SK-N-SH (cell line): ENCODE measurements around the gene UTP25. TPM values are rescaled to one million over a fixed set of nuclear protein-coding genes. Genes with fewer than 3 reads are reported as not detected.

ENCODE experiments used
- CHD2 ChIP-seq: fragments of 150-350 bp; IDR thresholded peaks from 2 replicates; pipeline ENCODE4 v1.6.1; 2018; ENCODE audit warnings: low read length; ENCODE audit not compliant: partially characterized antibody
- ELF1 ChIP-seq: IDR thresholded peaks from 2 replicates; pipeline ENCODE4 v1.4.0; 2012
- EP300 ChIP-seq, 2 experiments: IDR thresholded peaks; 2 replicates each; pipeline versions ENCODE4 v1.4.0 to v1.6.1; 2012; ENCODE audit warnings: borderline replicate concordance in 1 of 2, low read depth in 1 of 2, low read length in 1 of 2
- FOXJ3 ChIP-seq: sonication (generic); formaldehyde crosslinking; IDR thresholded peaks from 2 replicates; pipeline ENCODE4 v1.5.1; 2020; ENCODE audit warnings: mild to moderate bottlenecking, missing genetic modification reagents
- FOXM1 ChIP-seq: IDR thresholded peaks from 2 replicates; pipeline ENCODE4 v1.4.0; 2012; ENCODE audit warnings: low read depth, mild to moderate bottlenecking
- GABPA ChIP-seq: IDR thresholded peaks from 2 replicates; pipeline ENCODE4 v1.4.0; 2012; ENCODE audit warnings: low read depth, mild to moderate bottlenecking
- GATA2 ChIP-seq: sonication (generic); formaldehyde crosslinking; IDR thresholded peaks from 2 replicates; pipeline ENCODE4 v1.5.0; 2020; ENCODE audit warnings: mild to moderate bottlenecking, missing genetic modification reagents
- JUND ChIP-seq: IDR thresholded peaks from 2 replicates; pipeline ENCODE4 v1.4.0; 2012
- NFIC ChIP-seq: IDR thresholded peaks from 2 replicates; pipeline ENCODE4 v1.4.0; 2012; ENCODE audit warnings: borderline replicate concordance
- NRF1 ChIP-seq: IDR thresholded peaks from 2 replicates; pipeline ENCODE4 v1.6.1; 2012; ENCODE audit warnings: low read depth, mild to moderate bottlenecking, low read length
- RFX5 ChIP-seq: IDR thresholded peaks from 2 replicates; pipeline ENCODE4 v1.6.1; 2012; ENCODE audit warnings: mild to moderate bottlenecking, improper control_type of control experiment, low read length
- RXRA ChIP-seq: IDR thresholded peaks from 2 replicates; pipeline ENCODE4 v1.4.0; 2012; ENCODE audit warnings: low read depth, mild to moderate bottlenecking, borderline replicate concordance
- SIN3A ChIP-seq: IDR thresholded peaks from 2 replicates; pipeline ENCODE4 v1.6.1; 2012; ENCODE audit warnings: low read depth, mild to moderate bottlenecking, low read length, moderate library complexity, borderline replicate concordance
- TAF1 ChIP-seq: IDR thresholded peaks from 2 replicates; pipeline ENCODE4 v1.6.1; 2012; ENCODE audit warnings: low read depth, mild to moderate bottlenecking, low read length, moderate library complexity, borderline replicate concordance
- TCF12 ChIP-seq: IDR thresholded peaks from 2 replicates; pipeline ENCODE4 v1.4.0; 2012
- polyA plus RNA-seq, 3 experiments: library from polyadenylated mRNA; depleted of rRNA; stranded (reverse); fragments of >200 nt; gene quantifications; 2 replicates each; pipeline ENCODE4 v1.2.3, GENCODE V29; 2012
- TF ChIP-seq, protein P1 (sequence below): fragments of 200-600 bp; sonication (generic); IDR thresholded peaks from 2 replicates; pipeline ENCODE4 v1.6.1; 2017; ENCODE audit warnings: antibody characterized with exemption, mild to moderate bottlenecking, moderate library complexity
- TF ChIP-seq, protein P2 (sequence below): IDR thresholded peaks from 2 replicates; pipeline ENCODE4 v1.4.0; 2012; ENCODE audit warnings: low read depth
- TF ChIP-seq, protein P3 (sequence below): IDR thresholded peaks from 2 replicates; pipeline ENCODE4; 2012
- TF ChIP-seq, protein P4 (sequence below): fragments of 150-350 bp; IDR thresholded peaks from 2 replicates; pipeline ENCODE4 v1.6.1; 2017; ENCODE audit warnings: antibody characterized with exemption, low read length, low read depth, borderline replicate concordance
- TF ChIP-seq, protein P5 (sequence below): IDR thresholded peaks from 2 replicates; pipeline ENCODE4 v1.6.1; 2012; ENCODE audit warnings: mild to moderate bottlenecking, low read depth, low read length, moderate library complexity
- TF ChIP-seq, protein P6 (sequence below): fragments of 150-350 bp; IDR thresholded peaks from 2 replicates; pipeline ENCODE4 v1.6.1; 2016; ENCODE audit warnings: mild to moderate bottlenecking, low read depth, low read length

The UTP25 gene
- polyA plus RNA-seq, 1 of the 3 experiments (the other 2 are of a cell fraction) = 6.3 TPM

DNA sequence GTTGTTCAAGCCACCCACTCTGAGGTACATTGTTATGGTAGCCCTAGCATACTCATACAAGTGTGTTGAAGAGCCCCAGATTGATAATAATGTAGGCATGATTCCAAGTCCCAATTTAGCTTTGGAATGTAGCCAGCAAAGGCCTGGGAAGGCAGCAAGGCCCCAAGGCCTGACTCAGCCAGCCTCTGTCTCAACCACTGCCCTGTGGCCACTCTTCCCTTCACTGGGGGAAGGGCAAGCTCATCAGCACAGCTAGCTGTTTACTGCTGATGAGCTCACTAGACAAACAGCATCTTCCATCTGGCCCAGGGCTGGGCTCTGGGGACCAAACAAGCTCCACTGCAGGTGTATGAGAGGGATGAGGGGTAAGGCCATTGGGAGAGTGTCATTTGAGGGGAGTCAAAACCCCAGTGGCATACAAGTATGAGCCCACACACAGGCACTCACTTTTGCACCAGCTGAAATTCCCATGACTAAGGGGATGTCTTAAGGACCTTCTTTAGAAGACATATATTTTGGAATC lies 19.7 kb upstream of the UTP25 start (continued):
- TF ChIP-seq, protein P1, sequence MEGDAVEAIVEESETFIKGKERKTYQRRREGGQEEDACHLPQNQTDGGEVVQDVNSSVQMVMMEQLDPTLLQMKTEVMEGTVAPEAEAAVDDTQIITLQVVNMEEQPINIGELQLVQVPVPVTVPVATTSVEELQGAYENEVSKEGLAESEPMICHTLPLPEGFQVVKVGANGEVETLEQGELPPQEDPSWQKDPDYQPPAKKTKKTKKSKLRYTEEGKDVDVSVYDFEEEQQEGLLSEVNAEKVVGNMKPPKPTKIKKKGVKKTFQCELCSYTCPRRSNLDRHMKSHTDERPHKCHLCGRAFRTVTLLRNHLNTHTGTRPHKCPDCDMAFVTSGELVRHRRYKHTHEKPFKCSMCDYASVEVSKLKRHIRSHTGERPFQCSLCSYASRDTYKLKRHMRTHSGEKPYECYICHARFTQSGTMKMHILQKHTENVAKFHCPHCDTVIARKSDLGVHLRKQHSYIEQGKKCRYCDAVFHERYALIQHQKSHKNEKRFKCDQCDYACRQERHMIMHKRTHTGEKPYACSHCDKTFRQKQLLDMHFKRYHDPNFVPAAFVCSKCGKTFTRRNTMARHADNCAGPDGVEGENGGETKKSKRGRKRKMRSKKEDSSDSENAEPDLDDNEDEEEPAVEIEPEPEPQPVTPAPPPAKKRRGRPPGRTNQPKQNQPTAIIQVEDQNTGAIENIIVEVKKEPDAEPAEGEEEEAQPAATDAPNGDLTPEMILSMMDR = no peak
- TF ChIP-seq EP300 (IDR thresholded peaks at IDR 0.05; ENCODE audit: borderline replicate concordance in 1 of 2, low read depth in 1 of 2, low read length in 1 of 2) (peak; percentile 69 to 86; a peak in 2 of 4 replicates), GATA2 (no peak), GABPA (no peak), FOXJ3 (no peak), ELF1 (no peak), FOXM1 (no peak), RFX5 (no peak), NRF1 (no peak), JUND (peak; percentile 80), TAF1 (peak; percentile 39; the same call in 1 of the 2 replicates), RXRA (peak; percentile 82; the same call in 1 of the 2 replicates), SIN3A (peak; percentile 85), NFIC (peak; percentile 99), TCF12 (peak; percentile 92), CHD2 (peak; percentile 94)
- TF ChIP-seq, protein P2, sequence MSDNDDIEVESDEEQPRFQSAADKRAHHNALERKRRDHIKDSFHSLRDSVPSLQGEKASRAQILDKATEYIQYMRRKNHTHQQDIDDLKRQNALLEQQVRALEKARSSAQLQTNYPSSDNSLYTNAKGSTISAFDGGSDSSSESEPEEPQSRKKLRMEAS = peak; percentile 63
- TF ChIP-seq, protein P3, sequence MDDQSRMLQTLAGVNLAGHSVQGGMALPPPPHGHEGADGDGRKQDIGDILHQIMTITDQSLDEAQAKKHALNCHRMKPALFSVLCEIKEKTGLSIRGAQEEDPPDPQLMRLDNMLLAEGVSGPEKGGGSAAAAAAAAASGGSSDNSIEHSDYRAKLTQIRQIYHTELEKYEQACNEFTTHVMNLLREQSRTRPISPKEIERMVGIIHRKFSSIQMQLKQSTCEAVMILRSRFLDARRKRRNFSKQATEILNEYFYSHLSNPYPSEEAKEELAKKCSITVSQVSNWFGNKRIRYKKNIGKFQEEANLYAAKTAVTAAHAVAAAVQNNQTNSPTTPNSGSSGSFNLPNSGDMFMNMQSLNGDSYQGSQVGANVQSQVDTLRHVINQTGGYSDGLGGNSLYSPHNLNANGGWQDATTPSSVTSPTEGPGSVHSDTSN = peak; percentile 70
- TF ChIP-seq, protein P4, sequence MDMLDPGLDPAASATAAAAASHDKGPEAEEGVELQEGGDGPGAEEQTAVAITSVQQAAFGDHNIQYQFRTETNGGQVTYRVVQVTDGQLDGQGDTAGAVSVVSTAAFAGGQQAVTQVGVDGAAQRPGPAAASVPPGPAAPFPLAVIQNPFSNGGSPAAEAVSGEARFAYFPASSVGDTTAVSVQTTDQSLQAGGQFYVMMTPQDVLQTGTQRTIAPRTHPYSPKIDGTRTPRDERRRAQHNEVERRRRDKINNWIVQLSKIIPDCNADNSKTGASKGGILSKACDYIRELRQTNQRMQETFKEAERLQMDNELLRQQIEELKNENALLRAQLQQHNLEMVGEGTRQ = no peak
- TF ChIP-seq, protein P5, sequence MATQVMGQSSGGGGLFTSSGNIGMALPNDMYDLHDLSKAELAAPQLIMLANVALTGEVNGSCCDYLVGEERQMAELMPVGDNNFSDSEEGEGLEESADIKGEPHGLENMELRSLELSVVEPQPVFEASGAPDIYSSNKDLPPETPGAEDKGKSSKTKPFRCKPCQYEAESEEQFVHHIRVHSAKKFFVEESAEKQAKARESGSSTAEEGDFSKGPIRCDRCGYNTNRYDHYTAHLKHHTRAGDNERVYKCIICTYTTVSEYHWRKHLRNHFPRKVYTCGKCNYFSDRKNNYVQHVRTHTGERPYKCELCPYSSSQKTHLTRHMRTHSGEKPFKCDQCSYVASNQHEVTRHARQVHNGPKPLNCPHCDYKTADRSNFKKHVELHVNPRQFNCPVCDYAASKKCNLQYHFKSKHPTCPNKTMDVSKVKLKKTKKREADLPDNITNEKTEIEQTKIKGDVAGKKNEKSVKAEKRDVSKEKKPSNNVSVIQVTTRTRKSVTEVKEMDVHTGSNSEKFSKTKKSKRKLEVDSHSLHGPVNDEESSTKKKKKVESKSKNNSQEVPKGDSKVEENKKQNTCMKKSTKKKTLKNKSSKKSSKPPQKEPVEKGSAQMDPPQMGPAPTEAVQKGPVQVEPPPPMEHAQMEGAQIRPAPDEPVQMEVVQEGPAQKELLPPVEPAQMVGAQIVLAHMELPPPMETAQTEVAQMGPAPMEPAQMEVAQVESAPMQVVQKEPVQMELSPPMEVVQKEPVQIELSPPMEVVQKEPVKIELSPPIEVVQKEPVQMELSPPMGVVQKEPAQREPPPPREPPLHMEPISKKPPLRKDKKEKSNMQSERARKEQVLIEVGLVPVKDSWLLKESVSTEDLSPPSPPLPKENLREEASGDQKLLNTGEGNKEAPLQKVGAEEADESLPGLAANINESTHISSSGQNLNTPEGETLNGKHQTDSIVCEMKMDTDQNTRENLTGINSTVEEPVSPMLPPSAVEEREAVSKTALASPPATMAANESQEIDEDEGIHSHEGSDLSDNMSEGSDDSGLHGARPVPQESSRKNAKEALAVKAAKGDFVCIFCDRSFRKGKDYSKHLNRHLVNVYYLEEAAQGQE = peak; percentile 57; the same call in 1 of the 2 replicates
- TF ChIP-seq, protein P6, sequence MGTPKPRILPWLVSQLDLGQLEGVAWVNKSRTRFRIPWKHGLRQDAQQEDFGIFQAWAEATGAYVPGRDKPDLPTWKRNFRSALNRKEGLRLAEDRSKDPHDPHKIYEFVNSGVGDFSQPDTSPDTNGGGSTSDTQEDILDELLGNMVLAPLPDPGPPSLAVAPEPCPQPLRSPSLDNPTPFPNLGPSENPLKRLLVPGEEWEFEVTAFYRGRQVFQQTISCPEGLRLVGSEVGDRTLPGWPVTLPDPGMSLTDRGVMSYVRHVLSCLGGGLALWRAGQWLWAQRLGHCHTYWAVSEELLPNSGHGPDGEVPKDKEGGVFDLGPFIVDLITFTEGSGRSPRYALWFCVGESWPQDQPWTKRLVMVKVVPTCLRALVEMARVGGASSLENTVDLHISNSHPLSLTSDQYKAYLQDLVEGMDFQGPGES = no peak
